Measurements from ENCODE around the gene ST8SIA3.
"Not testable (repeated sequence)": the region's sequence is repeated elsewhere in the genome, so short reads cannot be mapped to it uniquely, and the experiment has no call there.

The ST8SIA3 gene

DNA sequence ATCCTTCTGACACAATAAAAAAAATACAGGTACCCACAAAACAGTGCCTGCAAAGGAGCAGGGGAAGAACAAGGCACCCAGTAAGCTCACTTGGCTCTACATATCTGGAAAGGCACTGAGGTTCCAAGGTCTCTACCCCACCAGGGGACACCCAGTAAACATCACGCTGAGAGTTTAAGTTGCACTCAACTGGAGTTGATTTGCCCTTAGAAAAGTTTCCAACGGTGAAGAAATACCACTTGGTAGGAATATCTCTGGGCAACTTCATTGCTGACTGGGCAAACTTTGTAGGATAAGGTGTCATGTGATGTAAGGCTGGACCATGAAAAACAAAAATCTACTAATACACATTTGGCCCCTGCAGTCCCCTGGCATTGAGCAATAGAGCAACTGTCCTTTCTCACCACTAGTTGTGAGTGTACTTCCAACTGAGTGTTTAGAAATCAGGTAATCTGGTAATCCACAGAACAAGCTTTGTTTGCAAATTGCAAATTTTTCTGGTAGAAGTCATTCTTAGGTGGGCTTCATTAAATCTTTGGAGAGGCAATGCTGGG is 14.2 kb downstream of the ST8SIA3 start:
- no peak for DNase-seq

DNA sequence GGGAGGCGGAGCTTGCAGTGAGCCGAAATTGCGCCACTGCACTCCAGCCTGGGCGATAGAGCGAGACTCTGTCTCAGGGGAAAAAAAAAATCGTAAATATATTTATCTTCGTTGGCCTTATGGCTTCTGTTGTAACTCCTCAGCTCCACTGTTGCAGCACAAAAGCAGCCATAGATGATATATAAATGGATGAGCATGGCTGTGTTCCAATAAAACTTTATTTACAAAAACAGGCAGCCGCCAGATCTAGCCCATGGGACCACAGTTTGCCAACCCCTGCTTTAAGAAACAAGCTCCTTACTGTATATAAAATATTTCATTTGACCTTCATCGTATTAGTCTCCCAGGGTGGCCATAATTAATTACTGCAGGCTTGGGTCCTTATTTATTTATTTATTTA is 20.1 kb downstream of the ST8SIA3 start:
- DNase-seq: no peak

DNA sequence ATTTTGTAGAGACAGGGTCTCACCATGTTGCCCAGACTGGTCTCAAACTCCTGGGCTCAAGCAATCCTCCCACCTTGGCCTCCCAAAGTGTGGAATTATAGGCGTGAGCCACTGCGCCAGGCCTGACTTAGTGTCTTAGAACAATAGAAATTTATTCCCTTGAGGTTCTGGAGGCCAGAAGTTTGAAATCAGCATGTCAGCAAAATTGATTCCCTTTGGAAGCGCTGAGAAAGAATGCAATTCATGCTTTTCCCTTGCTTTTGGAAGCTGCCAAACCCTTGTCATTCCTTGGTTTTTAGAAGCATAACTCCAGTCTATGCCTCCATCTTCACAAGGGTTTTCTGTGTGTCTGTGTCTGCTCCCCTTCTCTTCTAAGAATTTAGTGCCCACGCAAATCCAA is 20.7 kb downstream of the ST8SIA3 start:
- DNase-seq: no peak

DNA sequence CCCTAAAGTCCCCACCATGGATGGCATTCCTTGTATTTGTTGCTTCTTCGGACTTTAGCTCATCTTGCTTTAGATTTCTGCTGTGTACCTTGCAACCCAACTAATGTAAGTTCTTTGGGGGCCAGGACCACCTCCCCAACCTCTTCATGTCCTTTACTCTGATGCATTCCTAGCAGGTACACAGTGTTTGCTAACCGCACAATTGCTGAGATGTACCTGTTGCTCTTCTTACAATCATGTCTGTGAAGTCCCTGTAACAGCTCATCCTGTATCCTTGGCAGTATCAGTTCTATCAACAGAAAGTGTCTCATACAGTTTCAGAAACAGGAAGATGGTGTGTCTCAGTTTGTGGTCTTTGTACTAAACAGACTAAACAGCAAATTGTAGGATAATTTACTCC is 24.1 kb downstream of the ST8SIA3 start:
- no peak for DNase-seq

DNA sequence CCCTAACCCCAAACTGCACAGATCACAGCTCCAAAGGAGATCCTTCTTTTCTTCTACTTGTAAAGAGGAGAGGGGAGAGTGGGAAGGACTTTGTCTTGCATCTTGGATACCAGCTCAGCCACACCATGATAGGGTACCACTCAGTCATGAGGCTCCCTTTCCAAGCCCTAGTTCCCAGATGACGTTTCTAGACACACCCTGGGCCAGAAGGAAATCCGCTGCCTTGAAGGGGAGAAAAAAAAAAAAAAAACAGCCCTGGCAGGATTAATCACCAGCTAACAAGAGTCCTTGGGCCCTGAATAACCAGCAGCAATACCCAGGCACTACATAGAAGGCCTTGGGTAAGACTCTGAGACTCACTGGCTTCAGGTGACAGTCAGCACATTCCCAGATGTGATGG is 36.9 kb downstream of the ST8SIA3 start:
- no peak for DNase-seq

DNA sequence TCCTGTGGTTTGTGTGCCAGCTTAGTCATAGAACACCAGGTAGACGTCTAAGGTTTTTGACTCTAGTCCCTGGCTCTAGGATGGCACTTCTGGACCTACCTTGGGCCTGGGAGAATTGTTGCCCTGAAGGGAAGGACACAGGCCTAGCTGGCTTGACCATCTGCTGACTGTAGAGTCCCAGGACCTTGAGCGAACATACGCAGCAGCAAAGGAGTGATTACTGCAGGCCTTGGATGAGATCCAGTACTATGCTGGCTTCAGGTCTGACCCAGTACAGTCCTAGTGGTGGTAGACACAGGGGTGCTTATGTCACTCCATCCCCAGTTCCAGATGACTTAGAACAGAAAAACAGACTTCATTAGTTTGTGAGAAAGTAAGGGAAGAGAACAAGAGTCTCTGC is 37.7 kb downstream of the ST8SIA3 start:
- DNase-seq: no peak

DNA sequence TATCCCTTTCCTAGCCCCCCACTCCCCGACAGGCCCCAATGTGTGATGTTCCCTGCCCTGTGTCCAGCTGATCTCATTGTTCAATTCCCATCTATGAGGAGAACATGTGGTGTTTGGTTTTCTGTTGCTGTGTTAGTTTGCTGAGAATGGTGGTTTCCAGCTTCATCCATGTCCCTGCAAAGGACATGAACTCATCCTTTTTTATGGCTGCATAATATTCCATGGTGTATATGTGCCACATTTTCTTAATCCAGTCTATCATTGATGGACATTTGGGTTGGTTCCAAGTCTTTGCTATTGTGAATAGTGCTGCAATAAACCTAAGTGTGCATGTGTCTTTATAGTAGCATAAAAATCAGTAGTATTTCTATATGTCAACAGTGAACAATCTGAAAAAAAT is 42.4 kb downstream of the ST8SIA3 start:
- not testable (repeated sequence) for DNase-seq

DNA sequence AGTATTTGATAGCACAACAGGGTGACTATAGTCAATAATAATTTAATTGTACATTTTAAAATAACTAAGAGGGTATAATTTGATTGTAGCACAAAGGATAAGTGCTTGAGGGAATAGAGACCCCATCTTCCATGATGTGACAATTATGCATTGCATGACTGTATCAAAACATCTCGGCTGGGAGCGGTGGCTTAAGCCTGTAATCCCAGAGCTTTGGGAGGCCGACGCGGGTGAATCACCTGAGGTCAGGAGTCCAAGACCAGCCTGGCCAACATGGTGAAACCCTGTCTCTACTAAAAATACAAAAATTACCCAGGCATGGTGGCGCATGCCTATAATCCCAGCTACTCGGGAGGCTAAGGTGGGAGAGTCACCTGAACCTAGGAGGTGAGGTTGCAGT is 44.5 kb downstream of the ST8SIA3 start:
- not testable (repeated sequence) for DNase-seq

DNA sequence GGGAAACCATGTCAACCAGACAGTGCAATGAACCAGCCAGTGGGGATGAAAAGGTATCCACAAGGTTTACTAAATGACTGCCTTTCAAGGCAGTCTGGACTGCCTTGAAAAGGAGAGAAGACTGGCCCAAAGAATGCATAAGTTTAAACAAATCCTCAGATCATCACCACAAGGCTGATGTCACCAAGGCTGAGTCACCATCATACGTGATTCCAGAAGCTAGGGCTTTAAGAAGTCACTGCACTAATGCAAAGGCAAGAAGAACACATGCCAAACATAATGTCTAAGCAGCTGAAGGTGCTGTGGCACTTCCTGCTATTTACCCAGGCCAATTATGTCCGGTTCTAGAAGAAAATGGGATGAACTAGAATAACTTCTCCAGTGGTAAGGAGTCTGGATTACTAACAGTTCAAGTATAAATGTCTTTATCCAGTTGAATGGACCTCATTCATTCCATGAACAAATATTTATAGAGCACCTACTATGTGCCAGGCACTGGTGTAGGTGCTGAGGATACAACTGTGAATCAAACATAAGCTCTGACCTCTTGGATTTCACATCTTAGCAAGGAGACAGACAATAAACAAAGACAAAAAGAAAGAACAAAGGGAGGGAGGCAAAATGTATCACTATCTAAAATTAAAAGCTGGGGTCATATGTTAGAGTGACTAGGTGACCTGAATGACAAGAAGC is 45.2 kb downstream of the ST8SIA3 start:
- DNase-seq: no peak

DNA sequence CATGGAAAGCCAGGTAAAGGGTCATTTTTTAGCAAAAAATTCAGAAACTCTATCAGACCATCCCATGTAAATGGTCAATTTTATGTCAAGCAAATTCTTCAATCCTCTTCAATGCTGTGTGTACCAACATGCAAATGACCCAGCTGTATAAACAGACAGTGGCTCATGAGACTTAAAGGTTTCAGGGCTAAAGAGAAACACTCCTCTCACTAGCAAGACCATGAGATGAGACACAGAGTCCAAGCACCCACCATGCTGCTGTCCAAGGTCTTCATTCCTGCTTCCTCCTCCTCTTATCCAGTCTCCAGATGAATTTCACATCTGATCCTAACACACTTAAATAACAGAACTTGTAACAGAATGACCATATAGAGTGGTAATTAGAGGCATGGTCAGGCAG is 52.0 kb downstream of the ST8SIA3 start:
- no peak for DNase-seq

DNA sequence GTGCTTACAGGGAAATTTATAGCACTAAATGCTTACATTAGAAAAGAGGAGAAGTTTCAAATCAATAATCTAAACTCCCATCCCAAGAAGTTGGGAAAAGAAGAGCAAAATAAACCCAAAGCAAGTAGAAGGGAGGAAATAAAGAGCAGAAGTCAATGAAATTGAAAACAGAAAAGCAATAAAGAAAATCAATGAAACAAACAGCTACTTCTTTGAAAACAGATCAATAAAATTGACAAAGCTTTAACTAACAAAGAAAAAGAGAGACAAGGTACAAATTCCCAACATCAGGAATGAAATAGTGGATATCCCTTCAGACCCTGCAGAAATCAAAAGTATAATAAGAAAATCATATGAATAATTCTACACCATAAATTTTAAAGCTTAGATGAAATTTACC is 57.3 kb downstream of the ST8SIA3 start:
- no peak for DNase-seq

DNA sequence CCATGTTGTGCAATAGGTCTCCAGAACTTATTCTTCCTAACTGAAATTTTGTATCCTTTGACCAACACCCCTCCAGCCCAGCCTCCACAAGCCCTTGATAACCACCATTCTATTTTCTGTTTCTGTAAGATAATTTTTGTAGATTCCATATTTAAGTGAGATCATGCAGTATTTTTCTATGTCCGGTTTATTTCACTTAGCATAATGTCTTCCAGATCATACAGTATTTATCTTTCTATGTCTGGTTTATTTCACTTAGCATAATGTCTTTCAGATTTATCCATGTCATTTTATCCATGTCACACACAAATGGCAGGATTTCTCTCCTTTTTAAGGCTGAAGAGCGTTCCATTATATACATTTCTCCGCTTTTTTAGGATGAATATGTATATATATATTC is 58.4 kb downstream of the ST8SIA3 start:
- DNase-seq: no peak

DNA sequence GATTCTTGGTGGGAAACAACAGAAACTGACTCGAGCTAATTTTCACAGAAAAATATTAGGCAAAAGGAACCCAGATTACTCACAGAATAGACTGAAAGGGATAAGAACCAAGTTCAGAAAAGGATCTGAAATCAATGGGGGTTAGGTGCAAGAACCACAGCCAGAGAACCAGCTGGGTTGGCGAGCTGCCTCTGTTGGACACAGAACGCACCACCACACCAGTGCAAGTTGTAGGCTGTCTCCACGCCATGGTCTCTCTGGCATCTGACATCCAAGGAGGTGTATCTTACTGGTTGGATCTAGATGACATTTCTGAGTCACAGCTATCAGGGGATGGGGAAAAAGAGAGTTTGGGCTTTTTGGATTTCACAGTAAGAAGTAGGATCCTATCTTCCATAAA is 64.2 kb downstream of the ST8SIA3 start:
- DNase-seq: no peak

Measured in NCI-H446 treated with DMSO at 0.1 percent for 48 hours (cell line).